H1 (cell line): ENCODE results near the gene MZF1. TPM values are rescaled to one million over a fixed set of nuclear protein-coding genes. Genes with fewer than 3 reads are reported as not detected.
A peak's percentile ranks its signal among the peaks of the same experiment; 100 is the strongest.

Experiments used
- ASH2L ChIP-seq: fragments of 200-600, 300-600 bp; sonication (generic); IDR thresholded peaks from one replicate; pipeline ENCODE4 v1.7.1; 2017; ENCODE audit warnings: low read length
- ATF2 ChIP-seq: IDR thresholded peaks from 2 replicates; pipeline ENCODE4 v1.6.1; 2012; ENCODE audit warnings: low read length, inconsistent platforms
- BRCA1 ChIP-seq: IDR thresholded peaks from 2 replicates; pipeline ENCODE4 v1.6.1; 2012; ENCODE audit warnings: low read depth, low read length, improper control_type of control experiment
- CEBPB ChIP-seq: IDR thresholded peaks from 2 replicates; pipeline ENCODE4 v1.6.1; 2012; ENCODE audit warnings: low read depth, low read length
- CREB1 ChIP-seq: IDR thresholded peaks from 2 replicates; pipeline ENCODE4 v1.6.1; 2012; ENCODE audit warnings: inconsistent platforms
- EGR1 ChIP-seq: IDR thresholded peaks from 2 replicates; pipeline ENCODE4 v1.6.1; 2011; ENCODE audit warnings: low read depth, low read length, borderline replicate concordance
- HDAC2 ChIP-seq, 2 experiments: fragments of 300-600 bp in 1 of 2; sonication (generic) in 1 of 2; IDR thresholded peaks; 2 replicates each; pipeline ENCODE4 v1.6.1; 2011 to 2012; ENCODE audit warnings: low read depth in 2 of 2, low read length in 2 of 2, mild to moderate bottlenecking in 2 of 2, moderate library complexity in 2 of 2, borderline replicate concordance in 1 of 2, inconsistent platforms in 1 of 2
- JUND ChIP-seq: IDR thresholded peaks from 2 replicates; pipeline ENCODE4 v1.6.1; 2011; ENCODE audit warnings: mild to moderate bottlenecking, improper control_type of control experiment, low read length
- NRF1 ChIP-seq: IDR thresholded peaks from 2 replicates; pipeline ENCODE4 v1.6.1; 2011; ENCODE audit warnings: mild to moderate bottlenecking, low read depth, low read length, improper control_type of control experiment
- POLR2A ChIP-seq, 2 experiments: IDR thresholded peaks; 1 replicate in 1 of 2; 2 replicates in 1 of 2; pipeline ENCODE4 v1.6.1; 2011; ENCODE audit warnings: low read depth in 2 of 2, low read length in 2 of 2, mild to moderate bottlenecking in 2 of 2; ENCODE audit errors: control extremely low read depth in 1 of 2
- RFX5 ChIP-seq: IDR thresholded peaks from 2 replicates; pipeline ENCODE4 v1.6.1; 2011; ENCODE audit warnings: low read depth, low read length, improper control_type of control experiment, borderline replicate concordance
- SP1 ChIP-seq: IDR thresholded peaks from 2 replicates; pipeline ENCODE4 v1.6.1; 2011; ENCODE audit warnings: low read depth, low read length
- SP2 ChIP-seq: IDR thresholded peaks from 2 replicates; pipeline ENCODE4 v1.6.1; 2012; ENCODE audit warnings: mild to moderate bottlenecking, low read length, inconsistent platforms
- TAF7 ChIP-seq: optimal IDR thresholded peaks from 2 replicates; pipeline ENCODE3; 2011; ENCODE audit warnings: low read depth, mild to moderate bottlenecking, inconsistent platforms, low read length, moderate library complexity, borderline replicate concordance
- TBP ChIP-seq: IDR thresholded peaks from 2 replicates; pipeline ENCODE4 v1.6.1; 2011; ENCODE audit warnings: low read depth, low read length, improper control_type of control experiment
- ZNF274 ChIP-seq: IDR thresholded peaks from 2 replicates; pipeline ENCODE4 v1.7.0; 2012; ENCODE audit warnings: low read length, borderline replicate concordance; ENCODE audit errors: extremely low read depth
- polyA plus RNA-seq, 7 experiments: library from polyadenylated mRNA; depleted of rRNA in 3 of 7; stranded (reverse) in 5 of 7; unstranded in 2 of 7; fragments of >200 nt in 5 of 7; fragments of 200-250 nt in 2 of 7; gene quantifications; 1 replicate in 5 of 7; 2 replicates in 1 of 7; 4 replicates in 1 of 7; pipeline versions ENCODE4 v1.2.1 to v1.2.3, GENCODE V29; 2011 to 2013; ENCODE audit warnings: missing spikeins in 2 of 7, mixed read lengths in 2 of 7
- total RNA-seq: library from RNA; stranded (reverse); fragmentation: NEBNext Ultra II Directional; extraction: Animal tissue kit (Norgen Biotek cat#: 25700); gene quantifications from 2 replicates; pipeline ENCODE4 v1.2.1, GENCODE V29; 2021
- TF ChIP-seq, protein P1 (sequence below), 3 experiments: IDR thresholded peaks; 1 replicate in 2 of 3; 2 replicates in 1 of 3; pipeline versions ENCODE4 v1.5.1 to v1.6.1; 2011; ENCODE audit warnings: low read length in 3 of 3, mild to moderate bottlenecking in 3 of 3, inconsistent platforms in 2 of 3, low read depth in 1 of 3, moderate library complexity in 1 of 3; ENCODE audit not compliant: insufficient read depth in 1 of 3; ENCODE audit errors: control extremely low read depth in 1 of 3
- TF ChIP-seq, protein P2 (sequence below): IDR thresholded peaks from 2 replicates; pipeline ENCODE4 v1.6.1; 2012; ENCODE audit warnings: inconsistent platforms

MZF1 gene
- total and polyA plus RNA-seq, 2 of the 8 experiments (the other 6 are each of a cell fraction or from before 2014, with no cell fraction given): 15.2 to 25.0 TPM

DNA sequence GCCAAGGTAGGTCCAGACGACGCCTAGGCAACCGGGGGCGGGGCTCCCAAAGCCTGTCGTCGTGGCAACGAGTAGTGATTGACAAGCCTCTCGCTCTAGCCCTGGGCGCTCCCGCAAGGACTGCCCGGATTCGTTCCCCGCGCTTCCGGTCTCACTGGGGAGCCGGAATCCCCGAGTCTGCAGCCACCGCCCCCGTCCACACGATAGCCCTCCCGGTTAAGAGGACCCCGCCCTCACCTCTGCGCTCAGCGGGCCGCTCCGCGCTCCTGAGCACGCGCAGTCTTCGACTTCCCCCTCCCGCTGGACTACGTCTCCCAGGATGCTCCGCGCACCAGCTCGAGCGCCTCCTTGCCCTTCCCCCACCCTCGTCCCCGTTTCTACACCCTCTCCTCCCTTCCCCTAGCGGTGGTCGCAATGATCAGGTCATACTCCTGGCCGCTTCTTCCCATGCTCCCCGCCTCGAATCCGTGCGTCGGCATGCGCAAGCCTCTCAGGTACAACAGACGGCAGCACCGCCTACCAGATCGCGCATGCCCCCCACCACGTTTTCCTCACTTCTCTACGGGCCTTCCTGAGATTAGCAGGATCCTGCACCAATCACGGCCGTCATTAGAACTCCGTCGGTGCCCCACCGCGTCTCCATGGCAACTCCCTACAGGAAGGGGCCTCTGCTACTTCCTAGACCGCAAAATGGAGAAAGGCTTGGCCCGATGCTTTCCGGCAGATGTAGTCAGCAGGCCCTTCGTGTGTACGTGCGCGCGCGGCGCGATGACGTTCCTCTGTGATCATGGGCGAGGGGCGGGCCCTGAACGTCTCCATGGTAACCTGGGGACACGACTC is at the start of gene MZF1 (continued):
- TF ChIP-seq, protein P1, sequence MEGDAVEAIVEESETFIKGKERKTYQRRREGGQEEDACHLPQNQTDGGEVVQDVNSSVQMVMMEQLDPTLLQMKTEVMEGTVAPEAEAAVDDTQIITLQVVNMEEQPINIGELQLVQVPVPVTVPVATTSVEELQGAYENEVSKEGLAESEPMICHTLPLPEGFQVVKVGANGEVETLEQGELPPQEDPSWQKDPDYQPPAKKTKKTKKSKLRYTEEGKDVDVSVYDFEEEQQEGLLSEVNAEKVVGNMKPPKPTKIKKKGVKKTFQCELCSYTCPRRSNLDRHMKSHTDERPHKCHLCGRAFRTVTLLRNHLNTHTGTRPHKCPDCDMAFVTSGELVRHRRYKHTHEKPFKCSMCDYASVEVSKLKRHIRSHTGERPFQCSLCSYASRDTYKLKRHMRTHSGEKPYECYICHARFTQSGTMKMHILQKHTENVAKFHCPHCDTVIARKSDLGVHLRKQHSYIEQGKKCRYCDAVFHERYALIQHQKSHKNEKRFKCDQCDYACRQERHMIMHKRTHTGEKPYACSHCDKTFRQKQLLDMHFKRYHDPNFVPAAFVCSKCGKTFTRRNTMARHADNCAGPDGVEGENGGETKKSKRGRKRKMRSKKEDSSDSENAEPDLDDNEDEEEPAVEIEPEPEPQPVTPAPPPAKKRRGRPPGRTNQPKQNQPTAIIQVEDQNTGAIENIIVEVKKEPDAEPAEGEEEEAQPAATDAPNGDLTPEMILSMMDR (IDR thresholded peaks at IDR 0.05; ENCODE audit: control extremely low read depth in 1 of 3, insufficient read depth in 1 of 3, low read depth in 1 of 3, low read length in 3 of 3): peak in 2 of 3 experiments; percentile 16 to 17; a peak in 2 of 4 replicates
- TF ChIP-seq, protein P2, sequence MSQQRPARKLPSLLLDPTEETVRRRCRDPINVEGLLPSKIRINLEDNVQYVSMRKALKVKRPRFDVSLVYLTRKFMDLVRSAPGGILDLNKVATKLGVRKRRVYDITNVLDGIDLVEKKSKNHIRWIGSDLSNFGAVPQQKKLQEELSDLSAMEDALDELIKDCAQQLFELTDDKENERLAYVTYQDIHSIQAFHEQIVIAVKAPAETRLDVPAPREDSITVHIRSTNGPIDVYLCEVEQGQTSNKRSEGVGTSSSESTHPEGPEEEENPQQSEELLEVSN: 0 out of 2 replicates have a peak, but pooled peaks have one; percentile 5
- TF ChIP-seq SP1: peak; percentile 84
- TF ChIP-seq TBP: peak; percentile 21; the same call in 1 of the 2 replicates
- no peak for TF ChIP-seq TAF7
- 0 out of 2 replicates have a peak, but pooled peaks have one; percentile 37 for TF ChIP-seq BRCA1
- peak; percentile 2 to 77 for TF ChIP-seq POLR2A (IDR thresholded peaks at IDR 0.05; ENCODE audit: control extremely low read depth in 1 of 2, low read depth in 2 of 2, low read length in 2 of 2)
- peak; percentile 3; the same call in 1 of the 2 replicates for TF ChIP-seq JUND
- peak; percentile 57 for TF ChIP-seq NRF1
- 0 out of 2 replicates have a peak, but pooled peaks have one; percentile 19 for TF ChIP-seq ATF2
- TF ChIP-seq RFX5: 0 out of 2 replicates have a peak, but pooled peaks have one; percentile 19
- TF ChIP-seq CEBPB: no peak
- TF ChIP-seq CREB1: peak; percentile 99
- peak; percentile 42 for TF ChIP-seq SP2
- no peak; the same call in 1 of the 2 replicates for TF ChIP-seq EGR1
- 0 out of 4 replicates have a peak, but pooled peaks of 1 of the 2 experiments have one; percentile 0 for TF ChIP-seq HDAC2 (IDR thresholded peaks at IDR 0.05; ENCODE audit: borderline replicate concordance in 1 of 2, low read depth in 2 of 2, low read length in 2 of 2)
- peak; percentile 69 for TF ChIP-seq ASH2L
- no peak for TF ChIP-seq ZNF274
